Caco-2 (cell line): Measurements from ENCODE around the gene GPRC5D. TPM values are rescaled to one million over a fixed set of nuclear protein-coding genes. Genes with fewer than 3 reads are reported as not detected.

Experiments
- BruUV-seq: library from RNA; stranded (reverse); fragments of 400-500 nt; replicated peaks from 2 replicates; lab custom pipeline; 2021; lab: Mats Ljungman, UMichigan
- CTCF ChIA-PET: fragments of 300-600 bp; sonication (Branson Sonifier 250); formaldehyde crosslinking; loops from one replicate; lab custom pipeline; 2022; ENCODE audit warnings: antibody characterized with exemption; lab: Charles Lee
- POLR2A ChIA-PET: fragments of 300-600 bp; sonication (Branson Sonifier 250); formaldehyde crosslinking; loops from one replicate; lab custom pipeline; 2022; ENCODE audit warnings: antibody characterized with exemption; lab: Charles Lee
- DNase-seq, 2 experiments: peaks; one replicate each; pipeline versions ENCODE4 v3.0.0 to v3.0.0-alpha.2; 2020 to 2022
- H3K27me3 ChIP-seq: replicated peaks from 2 replicates; pipeline ENCODE4 v1.6.0; 2011; ENCODE audit warnings: low read length; ENCODE audit not compliant: control insufficient read depth, insufficient read depth
- H3K36me3 ChIP-seq: 2 replicates; pipeline ENCODE4 v1.5.1; 2011; ENCODE audit warnings: low read length; ENCODE audit not compliant: control insufficient read depth, insufficient read depth
- H3K4me1 ChIP-seq: fragments of 250-450 bp; sonication (Bioruptor Pico); 2 replicates; pipeline ENCODE4 v1.5.1; 2020; ENCODE audit warnings: mild to moderate bottlenecking
- H3K4me3 ChIP-seq: 2 replicates; pipeline ENCODE4 v1.5.1; 2011; ENCODE audit warnings: low read depth, mild to moderate bottlenecking, control low read depth, low read length
- H3K9me3 ChIP-seq: fragments of 250-450 bp; sonication (Bioruptor Pico); 2 replicates; pipeline ENCODE4 v1.5.1; 2020; ENCODE audit warnings: mild to moderate bottlenecking, moderate library complexity
- H3K27ac Mint-ChIP-seq: one replicate; pipeline ENCODE4 v1.8.0; 2022; ENCODE audit warnings: mixed read lengths; ENCODE audit not compliant: unreplicated experiment
- H3K27me3 Mint-ChIP-seq: one replicate; pipeline ENCODE4 v1.8.0; 2022; ENCODE audit warnings: mixed read lengths; ENCODE audit not compliant: insufficient read depth, unreplicated experiment
- H3K36me3 Mint-ChIP-seq: one replicate; pipeline ENCODE4 v1.8.0; 2022; ENCODE audit warnings: mild to moderate bottlenecking, mixed read lengths; ENCODE audit not compliant: insufficient read depth, unreplicated experiment
- H3K4me1 Mint-ChIP-seq: one replicate; pipeline ENCODE4 v1.8.0; 2022; ENCODE audit warnings: low read depth, mixed read lengths; ENCODE audit not compliant: unreplicated experiment
- H3K4me3 Mint-ChIP-seq: one replicate; pipeline ENCODE4 v1.8.0; 2022; ENCODE audit warnings: mild to moderate bottlenecking, moderate library complexity, mixed read lengths; ENCODE audit not compliant: unreplicated experiment
- H3K9me3 Mint-ChIP-seq: one replicate; pipeline ENCODE4 v1.8.0; 2022; ENCODE audit warnings: mixed read lengths; ENCODE audit not compliant: unreplicated experiment
- intact Hi-C: fragments of 100-400 bp; cut with micrococcal nuclease; formaldehyde crosslinking; loops from one replicate; pipeline ENCODE4 v1.10.0; 2022; ENCODE audit not compliant: unreplicated experiment
- total RNA-seq: library from RNA; stranded (reverse); gene quantifications from 2 replicates; pipeline ENCODE4 v1.2.3, GENCODE V29; 2022
- TF ChIP-seq, protein P1 (sequence below), 2 experiments: fragments of 200-600 bp in 1 of 2; IDR thresholded peaks; 1 replicate in 1 of 2; 2 replicates in 1 of 2; pipeline versions ENCODE4 v1.5.1 to v1.8.0; 2011 to 2022; ENCODE audit warnings: antibody characterized with exemption in 1 of 2, control low read depth in 1 of 2, inconsistent platforms in 1 of 2, low read depth in 1 of 2, low read length in 1 of 2, mild to moderate bottlenecking in 1 of 2, moderate library complexity in 1 of 2; ENCODE audit not compliant: insufficient read depth in 1 of 2, severe bottlenecking in 1 of 2, unreplicated experiment in 1 of 2

Gene GPRC5D
- total RNA-seq, 1 experiment from 2014 or later: not detected

DNA sequence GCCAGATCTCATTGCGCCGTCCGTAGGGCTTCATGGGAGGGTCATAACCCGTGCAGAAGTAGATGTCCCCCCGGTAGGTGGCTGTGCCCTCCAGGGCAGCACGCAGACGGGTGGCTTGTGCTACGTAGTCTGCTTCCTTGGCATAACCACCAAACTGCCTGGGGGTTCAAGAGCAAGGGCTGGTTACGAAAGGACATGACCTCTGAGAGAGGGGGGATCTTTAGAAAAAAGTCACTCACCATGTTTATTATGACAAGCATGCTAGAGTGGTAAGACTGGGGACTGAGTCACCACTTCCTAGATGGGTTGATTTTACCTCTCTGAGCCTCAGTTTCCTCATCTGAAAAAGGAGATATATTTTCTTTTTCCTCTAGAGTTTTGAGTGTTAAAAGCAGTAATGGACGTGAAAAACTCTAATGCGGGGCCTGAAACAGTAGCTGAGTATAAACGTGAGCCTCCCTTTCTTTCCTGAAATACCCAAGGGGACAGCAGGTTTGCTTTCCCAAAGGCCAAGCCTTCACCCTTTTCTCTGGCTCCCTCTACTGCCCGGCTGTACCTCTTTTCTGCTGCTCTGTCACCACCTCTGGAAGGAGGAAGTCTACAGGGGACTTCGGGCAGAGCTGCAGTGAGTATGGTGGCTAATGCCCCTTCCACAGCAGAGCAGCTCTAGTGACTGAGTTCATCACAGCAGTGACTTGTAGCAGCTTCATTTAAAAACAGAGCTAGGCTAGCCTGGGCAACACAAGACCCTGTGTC lies 23.5 kb upstream of the GPRC5D start:
- no peaks in the 10 kb centered on the region for H3K27me3 Mint-ChIP-seq
- ChIA-PET CTCF (interaction anchor here (0.6 to 3.4 kb wide), 18 partner anchors 10 to 644 kb away, joined by 3 to 14 read pairs (median 4); no protein-coding TSS in a partner anchor), POLR2A (no interaction called here)
- H3K9me3 Mint-ChIP-seq: peaks cover 33% of the 10 kb centered on the region
- intact Hi-C loops: loop anchor here (1.0 to 5.0 kb wide), 3 partner anchors 43 to 187 kb away; no protein-coding TSS in a partner anchor
- Histone ChIP-seq H3K9me3 (peaks cover 4% of the 10 kb centered on the region), H3K36me3 (peaks cover 4% of the 10 kb centered on the region; the same call in 1 of the 2 replicates), H3K4me1 (peaks cover 21% of the 10 kb centered on the region), H3K27me3 (no peaks in the 10 kb centered on the region), H3K4me3 (no peak overlapping the region)
- no TSS peak for BruUV-seq
- H3K27ac Mint-ChIP-seq: no peak overlapping the region
- DNase-seq: peak; percentile 70 to 74
- no peak overlapping the region for H3K4me3 Mint-ChIP-seq
- TF ChIP-seq, protein P1, sequence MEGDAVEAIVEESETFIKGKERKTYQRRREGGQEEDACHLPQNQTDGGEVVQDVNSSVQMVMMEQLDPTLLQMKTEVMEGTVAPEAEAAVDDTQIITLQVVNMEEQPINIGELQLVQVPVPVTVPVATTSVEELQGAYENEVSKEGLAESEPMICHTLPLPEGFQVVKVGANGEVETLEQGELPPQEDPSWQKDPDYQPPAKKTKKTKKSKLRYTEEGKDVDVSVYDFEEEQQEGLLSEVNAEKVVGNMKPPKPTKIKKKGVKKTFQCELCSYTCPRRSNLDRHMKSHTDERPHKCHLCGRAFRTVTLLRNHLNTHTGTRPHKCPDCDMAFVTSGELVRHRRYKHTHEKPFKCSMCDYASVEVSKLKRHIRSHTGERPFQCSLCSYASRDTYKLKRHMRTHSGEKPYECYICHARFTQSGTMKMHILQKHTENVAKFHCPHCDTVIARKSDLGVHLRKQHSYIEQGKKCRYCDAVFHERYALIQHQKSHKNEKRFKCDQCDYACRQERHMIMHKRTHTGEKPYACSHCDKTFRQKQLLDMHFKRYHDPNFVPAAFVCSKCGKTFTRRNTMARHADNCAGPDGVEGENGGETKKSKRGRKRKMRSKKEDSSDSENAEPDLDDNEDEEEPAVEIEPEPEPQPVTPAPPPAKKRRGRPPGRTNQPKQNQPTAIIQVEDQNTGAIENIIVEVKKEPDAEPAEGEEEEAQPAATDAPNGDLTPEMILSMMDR (IDR thresholded peaks at IDR 0.05; ENCODE audit: insufficient read depth in 1 of 2, low read depth in 1 of 2, low read length in 1 of 2, severe bottlenecking in 1 of 2, unreplicated experiment in 1 of 2): peak; percentile 46 to 78
- H3K4me1 Mint-ChIP-seq: peaks cover 6% of the 10 kb centered on the region
- H3K36me3 Mint-ChIP-seq: peaks cover 27% of the 10 kb centered on the region

DNA sequence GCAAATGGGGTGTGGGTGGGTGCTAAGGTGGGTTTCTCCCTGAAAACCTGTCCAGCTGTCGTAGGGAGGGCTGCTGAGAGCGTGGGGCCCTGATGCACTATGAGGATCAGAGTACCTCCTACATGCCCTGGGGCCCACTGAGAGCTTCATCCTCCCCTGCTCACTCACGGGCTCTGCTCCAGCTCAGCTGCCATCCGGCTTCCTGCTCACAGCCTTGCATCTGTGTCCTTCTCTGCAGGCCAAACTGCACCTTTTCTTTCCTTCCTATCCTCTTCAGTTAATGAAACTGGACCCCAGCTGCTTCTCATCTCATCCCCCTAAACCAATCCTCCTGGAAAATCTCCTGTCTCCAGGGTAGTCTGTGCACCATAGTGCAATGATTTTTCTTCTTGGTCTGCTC lies 22.2 kb upstream of the GPRC5D start:
- H3K4me1 ChIP-seq: peaks cover 9% of the 10 kb centered on the region
- CTCF ChIA-PET: interaction anchor here (0.6 to 3.4 kb wide), 4 partner anchors 20 to 184 kb away, joined by 3 to 14 read pairs (median 4); no protein-coding TSS in a partner anchor
- peaks cover 4% of the 10 kb centered on the region; the same call in 1 of the 2 replicates for H3K36me3 ChIP-seq
- intact Hi-C loops: loop anchor here (2.0 kb wide), 1 partner anchor 185 kb away; no protein-coding TSS in a partner anchor
- H3K27me3 ChIP-seq: no peaks in the 10 kb centered on the region
- POLR2A ChIA-PET: no interaction called here
- no peaks in the 10 kb centered on the region for H3K27me3 Mint-ChIP-seq
- no peak overlapping the region for H3K4me3 Mint-ChIP-seq
- peaks cover 6% of the 10 kb centered on the region for H3K4me1 Mint-ChIP-seq
- no peak overlapping the region for H3K27ac Mint-ChIP-seq
- H3K9me3 ChIP-seq: peaks cover 4% of the 10 kb centered on the region
- H3K4me3 ChIP-seq: no peak overlapping the region
- H3K9me3 Mint-ChIP-seq: peaks cover 33% of the 10 kb centered on the region
- TF ChIP-seq, protein P1 (IDR thresholded peaks at IDR 0.05; ENCODE audit: insufficient read depth in 1 of 2, low read depth in 1 of 2, low read length in 1 of 2, severe bottlenecking in 1 of 2, unreplicated experiment in 1 of 2): no peak
- peaks cover 27% of the 10 kb centered on the region for H3K36me3 Mint-ChIP-seq
- BruUV-seq: no TSS peak
- no peak for DNase-seq

DNA sequence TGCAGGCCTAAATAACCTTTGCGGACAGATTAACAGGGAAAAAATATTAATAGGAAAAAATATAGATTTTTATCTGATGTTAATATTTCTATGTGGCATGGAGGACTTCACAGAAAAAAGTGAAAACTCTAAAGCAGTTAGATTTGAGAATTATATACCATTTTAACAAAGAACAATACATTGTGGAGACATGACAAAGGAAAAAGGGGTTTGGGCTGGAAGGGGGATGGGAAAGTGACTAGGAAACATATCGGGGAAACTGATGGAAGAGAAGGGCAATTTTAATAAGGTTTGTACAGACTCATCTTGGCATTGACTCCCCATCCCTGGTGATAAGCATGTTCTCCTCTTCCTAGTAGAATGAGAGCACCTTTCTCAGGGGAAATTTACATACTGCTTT lies 21.0 kb upstream of the GPRC5D start:
- peaks cover 6% of the 10 kb centered on the region for H3K4me1 Mint-ChIP-seq
- no peaks in the 10 kb centered on the region for H3K27me3 Mint-ChIP-seq
- BruUV-seq: no TSS peak
- no peak overlapping the region for H3K4me3 ChIP-seq
- H3K9me3 ChIP-seq: peaks cover 4% of the 10 kb centered on the region
- intact Hi-C loops: no loop called here
- H3K27me3 ChIP-seq: no peaks in the 10 kb centered on the region
- no peaks in the 10 kb centered on the region for H3K4me1 ChIP-seq
- H3K27ac Mint-ChIP-seq: no peak overlapping the region
- ChIA-PET CTCF (no interaction called here), POLR2A (no interaction called here)
- no peak for DNase-seq
- peaks cover 33% of the 10 kb centered on the region for H3K9me3 Mint-ChIP-seq
- peaks cover 4% of the 10 kb centered on the region; the same call in 1 of the 2 replicates for H3K36me3 ChIP-seq
- peaks cover 27% of the 10 kb centered on the region for H3K36me3 Mint-ChIP-seq
- no peak overlapping the region for H3K4me3 Mint-ChIP-seq
- TF ChIP-seq, protein P1 (IDR thresholded peaks at IDR 0.05; ENCODE audit: insufficient read depth in 1 of 2, low read depth in 1 of 2, low read length in 1 of 2, severe bottlenecking in 1 of 2, unreplicated experiment in 1 of 2): no peak
